Mesendoderm (in vitro differentiated cells): ENCODE results near the gene ZBED5.
"Not testable (repeated sequence)": the region's sequence is repeated elsewhere in the genome, so short reads cannot be mapped to it uniquely, and the experiment has no call there.

Source experiments
- DNase-seq: peaks from one replicate; pipeline ENCODE4 v3.0.0; 2013
- H2AK5ac ChIP-seq: 2 replicates; pipeline ENCODE4 v1.6.1; 2013; ENCODE audit warnings: low read length, inconsistent platforms
- H2BK120ac ChIP-seq: 2 replicates; pipeline ENCODE4 v1.6.1; 2013; ENCODE audit warnings: low read depth, mild to moderate bottlenecking, low read length, moderate library complexity, mixed read lengths
- H2BK15ac ChIP-seq: replicated peaks from 2 replicates; pipeline ENCODE4 v1.6.1; 2013; ENCODE audit warnings: low read depth, mild to moderate bottlenecking, moderate library complexity
- H2BK5ac ChIP-seq: 2 replicates; pipeline ENCODE4 v1.6.1; 2013; ENCODE audit warnings: low read length, inconsistent platforms
- H3K18ac ChIP-seq: 2 replicates; pipeline ENCODE4 v1.6.1; 2013; ENCODE audit warnings: mild to moderate bottlenecking, low read length, mixed read lengths
- H3K23ac ChIP-seq: one replicate; pipeline ENCODE4 v1.6.1; 2013; ENCODE audit warnings: low read length
- H3K27ac ChIP-seq: 2 replicates; pipeline ENCODE4 v1.5.1; 2013; ENCODE audit warnings: low read depth, mild to moderate bottlenecking, inconsistent platforms, low read length, moderate library complexity
- H3K27me3 ChIP-seq: 2 replicates; pipeline ENCODE4 v1.6.1; 2013; ENCODE audit warnings: low read length, control low read depth, mild to moderate bottlenecking, inconsistent platforms; ENCODE audit not compliant: insufficient read depth, poor library complexity
- H3K36me3 ChIP-seq: 2 replicates; pipeline ENCODE4 v1.6.1; 2013; ENCODE audit warnings: low read length, inconsistent platforms; ENCODE audit not compliant: control insufficient read depth, insufficient read depth
- H3K4ac ChIP-seq: one replicate; pipeline ENCODE4 v1.6.1; 2013; ENCODE audit warnings: low read depth, mild to moderate bottlenecking, low read length, moderate library complexity
- H3K4me1 ChIP-seq: 2 replicates; pipeline ENCODE4 v1.6.1; 2013; ENCODE audit warnings: low read depth, low read length, inconsistent platforms; ENCODE audit not compliant: control insufficient read depth
- H3K4me2 ChIP-seq: 2 replicates; pipeline ENCODE4 v1.6.1; 2013; ENCODE audit warnings: low read length
- H3K4me3 ChIP-seq: 2 replicates; pipeline ENCODE4 v1.5.1; 2013; ENCODE audit warnings: mild to moderate bottlenecking, low read length
- H3K56ac ChIP-seq: one replicate; pipeline ENCODE4 v1.6.1; 2013; ENCODE audit warnings: low read length
- H3K79me1 ChIP-seq: 2 replicates; pipeline ENCODE4 v1.6.1; 2013; ENCODE audit warnings: low read length, inconsistent platforms
- H3K79me2 ChIP-seq: 2 replicates; pipeline ENCODE4 v1.6.1; 2013; ENCODE audit warnings: mild to moderate bottlenecking, low read length; ENCODE audit not compliant: control insufficient read depth, insufficient read depth
- H3K9ac ChIP-seq: 2 replicates; pipeline ENCODE4 v1.6.1; 2013; ENCODE audit warnings: low read length, inconsistent platforms
- H4K5ac ChIP-seq: one replicate; pipeline ENCODE4 v1.6.1; 2013; ENCODE audit warnings: low read length
- H4K8ac ChIP-seq: one replicate; pipeline ENCODE4 v1.6.1; 2013; ENCODE audit warnings: low read depth, mild to moderate bottlenecking, control low read depth, low read length, moderate library complexity
- WGBS: extraction: QIAGEN DNeasy Blood & Tissue Kit; methylation state at CpG from one replicate; pipeline ENCODE4 v1.1.7; 2013; ENCODE audit warnings: low lambda C conversion rate, missing lambda C conversion rate; ENCODE audit not compliant: insufficient coverage; ENCODE audit errors: extremely low coverage; 5-methylcytosine and 5-hydroxymethylcytosine counted together

Gene ZBED5

DNA sequence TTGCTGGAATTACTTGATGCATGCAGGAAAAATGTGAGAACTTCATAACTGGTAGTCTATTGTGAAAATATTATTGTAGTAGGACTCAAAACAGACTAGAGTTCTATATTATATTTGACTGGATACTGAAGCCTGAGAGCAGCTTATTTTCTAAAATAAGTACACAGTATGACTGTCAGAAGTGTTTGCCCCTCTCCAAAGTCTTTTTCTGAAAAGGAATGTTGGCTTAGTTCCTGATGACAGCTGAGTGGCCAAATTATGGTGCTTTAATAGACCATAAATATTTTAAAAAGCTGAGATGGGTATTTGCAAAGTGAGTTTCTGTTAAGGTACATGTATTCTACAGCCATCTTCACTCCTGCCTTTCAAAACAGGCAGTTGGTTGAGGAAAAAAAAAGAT, 13.1 kb downstream of the ZBED5 start:
- Histone ChIP-seq H3K79me1 (no peaks in the 10 kb centered on the region), H3K4me1 (no peaks in the 10 kb centered on the region), H2AK5ac (no peak overlapping the region), H3K23ac (no peak overlapping the region), H3K27ac (no peak overlapping the region), H3K18ac (no peak overlapping the region), H4K5ac (no peak overlapping the region), H3K56ac (no peak overlapping the region), H2BK15ac (no peak overlapping the region), H3K4me3 (no peak overlapping the region), H2BK120ac (no peak overlapping the region), H3K27me3 (no peaks in the 10 kb centered on the region), H3K79me2 (no peaks in the 10 kb centered on the region), H4K8ac (no peak overlapping the region), H3K4ac (no peak overlapping the region), H2BK5ac (no peak overlapping the region), H3K36me3 (no peaks in the 10 kb centered on the region), H3K4me2 (no peak overlapping the region), H3K9ac (no peak overlapping the region)
- DNase-seq, result no peak

GRCh38 chr11:10844356-10844755, 13.5 kb downstream of the ZBED5 start:
- H2BK120ac ChIP-seq, result no peak overlapping the region
- no peak overlapping the region for H2BK5ac ChIP-seq
- no peak overlapping the region for H2BK15ac ChIP-seq

DNA sequence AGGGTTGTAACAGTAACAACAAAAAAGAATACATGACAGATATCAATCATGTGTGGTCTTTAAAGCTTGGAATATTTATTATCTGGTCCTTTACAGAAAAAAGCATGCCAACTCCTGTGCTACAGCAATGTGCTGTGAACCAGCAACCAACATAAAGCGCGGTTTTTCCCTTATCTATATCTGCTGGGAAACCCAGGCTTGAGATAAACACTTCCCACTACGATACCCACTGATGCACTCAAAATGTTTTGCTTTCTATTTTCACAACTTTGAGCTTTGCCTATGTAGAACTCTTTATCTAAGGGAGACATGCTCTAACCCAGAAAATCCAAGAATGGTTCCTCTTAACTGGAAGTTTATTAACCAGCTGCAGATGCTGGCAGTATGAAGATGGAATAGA, 19.0 kb downstream of the ZBED5 start:
- Histone ChIP-seq H3K56ac (no peak overlapping the region), H3K27ac (no peak overlapping the region), H3K36me3 (no peaks in the 10 kb centered on the region), H4K8ac (no peak overlapping the region), H3K79me1 (no peaks in the 10 kb centered on the region), H2BK120ac (no peak overlapping the region), H3K27me3 (no peaks in the 10 kb centered on the region), H4K5ac (no peak overlapping the region), H2BK5ac (no peak overlapping the region), H2BK15ac (no peak overlapping the region), H3K4me3 (no peak overlapping the region), H3K4me2 (no peak overlapping the region), H3K18ac (no peak overlapping the region), H3K9ac (no peak overlapping the region), H3K4me1 (no peaks in the 10 kb centered on the region), H3K79me2 (no peaks in the 10 kb centered on the region), H3K4ac (no peak overlapping the region), H3K23ac (no peak overlapping the region), H2AK5ac (no peak overlapping the region)
- no peak for DNase-seq
- WGBS, result no CpG with 5 or more reads among the region's 3 CpGs

More at GRCh38 chr11:10844356-10844755, 13.5 kb downstream of the ZBED5 start:
- Histone ChIP-seq H4K8ac (no peak overlapping the region), H3K23ac (no peak overlapping the region), H3K4me2 (no peak overlapping the region), H2AK5ac (no peak overlapping the region), H3K4me3 (no peak overlapping the region), H4K5ac (no peak overlapping the region), H3K4ac (no peak overlapping the region), H3K79me2 (no peaks in the 10 kb centered on the region), H3K27ac (no peak overlapping the region), H3K9ac (no peak overlapping the region), H3K27me3 (no peaks in the 10 kb centered on the region), H3K79me1 (no peaks in the 10 kb centered on the region), H3K36me3 (no peaks in the 10 kb centered on the region), H3K4me1 (no peaks in the 10 kb centered on the region), H3K56ac (no peak overlapping the region), H3K18ac (no peak overlapping the region)
- no peak for DNase-seq

- Histone ChIP-seq H2BK120ac (no peak overlapping the region), H3K4me1 (no peaks in the 10 kb centered on the region), H3K27me3 (no peaks in the 10 kb centered on the region), H3K36me3 (no peaks in the 10 kb centered on the region), H4K5ac (no peak overlapping the region), H3K4me3 (no peak overlapping the region), H3K9ac (no peak overlapping the region), H3K56ac (no peak overlapping the region), H3K18ac (no peak overlapping the region), H4K8ac (no peak overlapping the region), H3K79me2 (no peaks in the 10 kb centered on the region), H3K23ac (no peak overlapping the region), H2AK5ac (no peak overlapping the region), H3K4me2 (no peak overlapping the region), H2BK5ac (no peak overlapping the region), H3K27ac (no peak overlapping the region), H3K79me1 (no peaks in the 10 kb centered on the region), H2BK15ac (no peak overlapping the region), H3K4ac (no peak overlapping the region)
- DNase-seq, result no peak
These were observed 19.8 kb downstream of the ZBED5 start for GRCh38 chr11:10838083-10838482.

- H3K4me1 ChIP-seq, H3K4me2 ChIP-seq, H2BK5ac ChIP-seq, H4K8ac ChIP-seq, H3K4me3 ChIP-seq, H3K56ac ChIP-seq, H3K36me3 ChIP-seq, H3K18ac ChIP-seq, H3K27ac ChIP-seq, H2BK120ac ChIP-seq, H3K23ac ChIP-seq, H3K27me3 ChIP-seq, H3K79me1 ChIP-seq, H4K5ac ChIP-seq, H2AK5ac ChIP-seq, H3K9ac ChIP-seq, H2BK15ac ChIP-seq, H3K79me2 ChIP-seq, H3K4ac ChIP-seq, DNase-seq: not testable (repeated sequence)
- WGBS, result no CpG with 5 or more reads among the region's 4 CpGs
These were observed 21.0 kb downstream of the ZBED5 start for GRCh38 chr11:10836884-10837283.

DNA sequence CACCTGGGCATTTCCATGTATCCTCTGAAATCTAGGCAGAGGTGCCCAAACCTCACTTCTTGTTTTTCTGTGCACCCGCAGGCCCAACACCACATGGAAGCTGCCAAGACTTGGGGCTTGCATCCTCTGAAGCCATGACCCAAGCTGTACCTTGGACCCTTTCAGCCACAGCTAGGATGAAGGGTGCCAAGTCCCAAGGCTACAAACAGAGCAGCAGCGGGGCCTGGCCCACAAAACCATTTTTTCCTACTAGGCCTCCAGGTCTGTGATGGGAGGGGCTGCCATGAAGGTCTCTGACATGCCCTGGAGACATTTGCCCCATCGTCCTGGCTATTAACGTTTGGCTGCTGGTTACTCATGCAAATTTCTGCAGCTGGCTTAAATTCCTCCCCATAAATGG, 28.7 kb downstream of the ZBED5 start:
- no peak overlapping the region for H3K56ac ChIP-seq
- no peak overlapping the region for H3K23ac ChIP-seq
- no peak overlapping the region for H3K4me2 ChIP-seq
- H2BK5ac ChIP-seq, result no peak overlapping the region
- no peak overlapping the region for H2BK120ac ChIP-seq
- no peak for DNase-seq
- H3K18ac ChIP-seq, result no peak overlapping the region
- no CpG with 5 or more reads among the region's 4 CpGs for WGBS
- H3K79me2 ChIP-seq, result no peaks in the 10 kb centered on the region
- H3K36me3 ChIP-seq, result no peaks in the 10 kb centered on the region
- H4K8ac ChIP-seq, result no peak overlapping the region
- H3K27ac ChIP-seq, result no peak overlapping the region
- H3K4ac ChIP-seq, result no peak overlapping the region
- H3K27me3 ChIP-seq, result no peaks in the 10 kb centered on the region
- no peak overlapping the region for H3K9ac ChIP-seq
- H2BK15ac ChIP-seq, result no peak overlapping the region
- no peak overlapping the region for H3K4me3 ChIP-seq
- H3K79me1 ChIP-seq, result no peaks in the 10 kb centered on the region
- no peaks in the 10 kb centered on the region for H3K4me1 ChIP-seq
- no peak overlapping the region for H2AK5ac ChIP-seq
- no peak overlapping the region for H4K5ac ChIP-seq
